ENCODE measurements around the gene C9orf72. TPM values are rescaled to one million over a fixed set of nuclear protein-coding genes. Genes with fewer than 3 reads are reported as not detected.

Gene C9orf72
- total RNA-seq, 2 experiments from 2014 or later: 7.0 to 7.3 TPM

GRCh38 chr9:27610622-27611021 lies 37.3 kb upstream of the C9orf72 start:
- POLR2A ChIA-PET: no interaction called here
- intact Hi-C loops (cut with micrococcal nuclease): no loop called here

GRCh38 chr9:27602954-27603353 lies 29.7 kb upstream of the C9orf72 start:
- intact Hi-C loops (cut with micrococcal nuclease): no loop called here
- ATAC-seq: no peak
- H3K36me3 Mint-ChIP-seq (ENCODE audit: low read depth): no peaks in the 10 kb centered on the region
- H3K27me3 Mint-ChIP-seq: no peaks in the 10 kb centered on the region
- H3K27ac Mint-ChIP-seq: no peak overlapping the region
- DNase-seq: no peak
- TF ChIP-seq CTCF (IDR thresholded peaks at IDR 0.05): no peak
- CTCF ChIA-PET: no interaction called here
- POLR2A ChIA-PET: no interaction called here
- no peaks in the 10 kb centered on the region for H3K4me1 Mint-ChIP-seq (ENCODE audit: low read depth)
- H3K4me3 Mint-ChIP-seq: no peak overlapping the region
- H3K9me3 Mint-ChIP-seq: no peaks in the 10 kb centered on the region

More at GRCh38 chr9:27610622-27611021, 37.3 kb upstream of the C9orf72 start:
- no peaks in the 10 kb centered on the region for H3K4me1 Mint-ChIP-seq (ENCODE audit: low read depth)
- DNase-seq (no peak), ATAC-seq (no peak)
- CTCF ChIA-PET: no interaction called here
- H3K27me3 Mint-ChIP-seq: peaks cover 7% of the 10 kb centered on the region
- H3K27ac Mint-ChIP-seq: no peak overlapping the region
- TF ChIP-seq CTCF (IDR thresholded peaks at IDR 0.05): no peak
- H3K36me3 Mint-ChIP-seq (ENCODE audit: low read depth): no peaks in the 10 kb centered on the region
- no peak overlapping the region for H3K4me3 Mint-ChIP-seq
- H3K9me3 Mint-ChIP-seq: no peaks in the 10 kb centered on the region

- ChIA-PET CTCF (no interaction called here), POLR2A (no interaction called here)
- Mint-ChIP-seq H3K27ac (no peak overlapping the region), H3K9me3 (no peaks in the 10 kb centered on the region), H3K4me3 (no peak overlapping the region), H3K4me1 (ENCODE audit: low read depth) (no peaks in the 10 kb centered on the region), H3K27me3 (no peaks in the 10 kb centered on the region), H3K36me3 (ENCODE audit: low read depth) (no peaks in the 10 kb centered on the region)
- DNase-seq (no peak), ATAC-seq (no peak)
- intact Hi-C loops (cut with micrococcal nuclease): no loop called here
- TF ChIP-seq CTCF (IDR thresholded peaks at IDR 0.05): no peak
These were observed 29.0 kb upstream of the C9orf72 start for GRCh38 chr9:27602142-27602861.

- ATAC-seq: no peak
- H3K27ac Mint-ChIP-seq: no peak overlapping the region
- no peak for TF ChIP-seq CTCF (IDR thresholded peaks at IDR 0.05)
- ChIA-PET CTCF (interaction anchor here (0.9 kb wide), 1 partner anchor 72 kb away, joined by 3 read pairs; no protein-coding TSS in a partner anchor), POLR2A (no interaction called here)
- H3K4me1 Mint-ChIP-seq (ENCODE audit: low read depth): no peaks in the 10 kb centered on the region
- H3K36me3 Mint-ChIP-seq (ENCODE audit: low read depth): no peaks in the 10 kb centered on the region
- no peaks in the 10 kb centered on the region for H3K9me3 Mint-ChIP-seq
- H3K27me3 Mint-ChIP-seq: no peaks in the 10 kb centered on the region
- intact Hi-C loops (cut with micrococcal nuclease): no loop called here
- H3K4me3 Mint-ChIP-seq: no peak overlapping the region
- DNase-seq: no peak
These were observed 28.1 kb upstream of the C9orf72 start for GRCh38 chr9:27601396-27601795.

GRCh38 chr9:27600256-27600655 lies 27.0 kb upstream of the C9orf72 start:
- H3K4me1 Mint-ChIP-seq (ENCODE audit: low read depth): no peaks in the 10 kb centered on the region
- no peaks in the 10 kb centered on the region for H3K9me3 Mint-ChIP-seq
- ChIA-PET POLR2A (no interaction called here), CTCF (no interaction called here)
- intact Hi-C loops (cut with micrococcal nuclease): no loop called here
- H3K27ac Mint-ChIP-seq: no peak overlapping the region
- H3K4me3 Mint-ChIP-seq: no peak overlapping the region
- no peak for DNase-seq
- no peaks in the 10 kb centered on the region for H3K27me3 Mint-ChIP-seq
- TF ChIP-seq CTCF (IDR thresholded peaks at IDR 0.05): no peak
- H3K36me3 Mint-ChIP-seq (ENCODE audit: low read depth): no peaks in the 10 kb centered on the region
- no peak for ATAC-seq

Data from activated CD8-positive, alpha-beta T cell treated with anti-CD3 and anti-CD28 coated beads for 36 hours (primary cell).